ENCODE measurements around the gene VIPR2.
"Not testable (repeated sequence)": the region's sequence is repeated elsewhere in the genome, so short reads cannot be mapped to it uniquely, and the experiment has no call there.

VIPR2 gene

GRCh38 chr7:159144758-159145489 is at the start of gene VIPR2:
Gene VIPR2 (minus strand): TSS chr7:159144867. CDS start chr7:159144771, 96 bp downstream.
- no peak for FAIRE-seq

- FAIRE-seq, result no peak
Measured at GRCh38 chr7:159193543-159194090, 49.0 kb upstream of the VIPR2 start.

GRCh38 chr7:159192725-159193453 is 48.2 kb upstream of the VIPR2 start:
- FAIRE-seq, result peak; percentile 45

GRCh38 chr7:159192013-159192412 is 47.3 kb upstream of the VIPR2 start:
- FAIRE-seq, result no peak

GRCh38 chr7:159191236-159191635 is 46.6 kb upstream of the VIPR2 start:
- no peak for FAIRE-seq

- no peak for FAIRE-seq
Measured at GRCh38 chr7:159188011-159188410, 43.3 kb upstream of the VIPR2 start.

GRCh38 chr7:159179241-159179640 is 34.6 kb upstream of the VIPR2 start:
- no peak for FAIRE-seq

GRCh38 chr7:159177284-159177953 is 32.8 kb upstream of the VIPR2 start:
- peak; percentile 94 for FAIRE-seq

GRCh38 chr7:159175792-159176191 is 31.1 kb upstream of the VIPR2 start:
- FAIRE-seq, result no peak

GRCh38 chr7:159175100-159175499 is 30.4 kb upstream of the VIPR2 start:
- FAIRE-seq, result not testable (repeated sequence)

- no peak for FAIRE-seq
Measured at GRCh38 chr7:159172400-159172799, 27.7 kb upstream of the VIPR2 start.

GRCh38 chr7:159169391-159169790 is 24.7 kb upstream of the VIPR2 start:
- FAIRE-seq, result no peak

GRCh38 chr7:159167139-159167538 is 22.5 kb upstream of the VIPR2 start:
- FAIRE-seq, result no peak

- no peak for FAIRE-seq
Measured at GRCh38 chr7:159166530-159166929, 21.9 kb upstream of the VIPR2 start.

- no peak for FAIRE-seq
Measured at GRCh38 chr7:159165352-159165751, 20.7 kb upstream of the VIPR2 start.

- FAIRE-seq, result not testable (repeated sequence)
Measured at GRCh38 chr7:159163703-159164301, 19.1 kb upstream of the VIPR2 start.

- FAIRE-seq, result not testable (repeated sequence)
Measured at GRCh38 chr7:159162050-159162626, 17.5 kb upstream of the VIPR2 start.

- FAIRE-seq, result no peak
Measured at GRCh38 chr7:159160450-159160849, 15.8 kb upstream of the VIPR2 start.

- FAIRE-seq, result no peak
Measured at GRCh38 chr7:159159731-159160130, 15.1 kb upstream of the VIPR2 start.

GRCh38 chr7:159158888-159159405 is 14.3 kb upstream of the VIPR2 start:
- no peak for FAIRE-seq

GRCh38 chr7:159158125-159158887 is 13.6 kb upstream of the VIPR2 start:
- FAIRE-seq, result no peak

Data from endometrium (tissue), 2 donors.